Measurements from ENCODE around the gene RUNX3.

Gene RUNX3

DNA sequence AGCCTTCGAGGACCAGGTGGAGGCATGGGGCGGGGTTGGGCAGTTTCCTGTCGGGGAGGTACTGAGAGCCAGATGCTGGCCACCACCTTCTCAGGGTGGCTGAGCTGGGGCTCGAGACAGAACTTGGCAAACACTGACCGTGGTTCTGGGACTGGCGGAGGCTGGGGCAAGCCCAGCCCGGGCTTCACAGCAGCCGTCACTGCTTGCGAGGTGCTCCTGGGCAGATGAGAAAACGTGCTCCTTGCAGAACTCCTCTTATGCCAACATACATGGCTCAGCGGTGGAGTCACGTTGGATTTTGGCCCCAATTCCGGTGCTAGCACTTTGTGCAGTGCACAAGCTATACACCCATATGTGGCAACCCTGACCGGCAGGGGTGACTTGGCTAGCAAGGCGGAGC is 69.2 kb downstream of the RUNX3 start:
- DNase-seq, result no peak

DNA sequence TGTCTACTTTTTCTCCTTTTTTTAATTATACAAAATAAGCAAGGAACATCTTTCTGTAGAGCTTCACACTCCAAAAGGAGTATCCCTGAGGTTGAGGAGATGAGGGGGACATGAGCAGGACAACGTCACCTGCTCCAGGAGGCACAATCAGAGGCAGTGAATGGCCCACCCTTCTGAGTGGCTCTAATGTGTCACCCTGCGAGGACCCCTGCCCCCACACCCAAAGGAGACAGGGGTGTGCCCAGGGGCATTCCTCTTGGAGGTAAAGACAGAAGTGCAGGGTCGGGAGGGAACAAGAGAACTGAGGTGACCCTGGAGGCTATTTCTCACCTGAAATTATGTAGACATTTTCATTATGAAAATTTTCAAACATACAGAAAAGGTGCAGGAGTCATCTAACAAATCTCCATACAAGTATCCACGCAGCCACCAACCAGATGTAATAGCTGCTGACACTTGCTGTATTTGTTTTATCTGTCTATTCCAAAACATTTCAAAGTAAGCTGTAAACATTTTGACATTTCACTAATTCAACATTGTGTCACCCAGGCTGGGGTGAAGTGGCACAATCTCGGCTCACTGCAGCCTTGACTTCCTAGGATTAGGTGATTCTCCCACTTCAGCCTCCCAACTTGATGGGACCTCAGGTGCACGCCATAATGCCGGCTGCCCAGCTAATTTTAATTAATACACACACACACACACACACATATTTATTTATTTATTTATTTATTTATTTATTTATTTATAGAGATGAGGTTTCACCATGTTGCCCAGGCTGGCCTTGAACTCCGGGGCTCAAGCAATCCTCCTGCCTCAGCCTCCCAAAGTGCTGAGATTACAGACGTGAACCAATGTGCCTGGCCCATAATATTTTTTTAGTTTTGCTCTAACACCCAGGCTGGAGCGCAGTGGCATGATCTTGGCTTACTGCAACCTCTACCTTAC is 70.7 kb downstream of the RUNX3 start:
- no peak for DNase-seq

DNA sequence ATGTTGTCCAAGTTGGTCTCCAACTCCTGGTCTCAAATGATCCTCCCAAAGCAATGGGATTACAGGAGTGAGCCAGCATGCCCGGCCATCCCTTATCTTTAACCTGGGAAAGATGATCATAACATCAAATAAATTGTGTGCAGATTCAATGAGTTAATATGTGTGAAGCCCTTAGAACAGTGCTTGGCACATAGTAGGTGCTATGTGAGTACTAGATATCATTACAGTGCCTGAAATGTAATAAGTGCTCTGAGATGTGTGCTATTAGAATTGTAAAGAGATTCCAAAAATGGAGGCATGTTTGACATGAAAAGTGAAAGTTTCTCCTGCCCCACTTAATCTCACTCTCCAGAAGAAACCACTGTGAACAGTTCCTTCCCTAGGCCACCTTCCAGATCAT is 71.8 kb downstream of the RUNX3 start:
- no peak for DNase-seq

DNA sequence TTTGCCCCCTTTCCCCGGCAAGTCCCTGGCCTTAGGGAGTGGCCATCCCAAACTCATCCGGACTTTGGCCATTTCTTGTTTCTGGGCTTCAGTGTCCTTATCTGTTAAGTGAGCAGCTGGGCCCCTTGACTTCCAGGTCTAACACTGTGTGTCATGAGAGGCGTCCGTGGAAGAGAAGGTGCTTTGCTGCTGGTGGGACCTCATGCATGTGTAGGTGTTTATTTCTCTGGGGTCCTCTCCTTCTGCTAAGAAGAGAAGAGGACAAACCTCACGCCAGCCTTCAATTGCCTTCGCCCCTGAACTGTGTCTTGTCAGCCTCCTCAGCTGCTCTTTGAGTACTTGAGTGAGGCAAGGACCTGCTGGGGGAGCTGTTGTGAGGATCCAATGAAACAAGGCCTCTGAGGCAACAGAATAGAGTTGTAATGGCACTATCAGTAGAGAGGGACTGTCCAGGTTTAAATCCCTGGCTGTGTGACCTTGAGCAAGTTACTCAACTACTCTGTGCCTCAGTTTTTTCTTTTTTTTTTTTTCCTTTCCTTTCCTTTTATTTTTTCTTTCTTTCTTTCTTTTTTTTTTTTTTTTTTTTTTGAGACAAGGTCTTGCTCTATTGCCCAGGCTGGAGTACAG is 72.5 kb downstream of the RUNX3 start:
- no peak for DNase-seq

DNA sequence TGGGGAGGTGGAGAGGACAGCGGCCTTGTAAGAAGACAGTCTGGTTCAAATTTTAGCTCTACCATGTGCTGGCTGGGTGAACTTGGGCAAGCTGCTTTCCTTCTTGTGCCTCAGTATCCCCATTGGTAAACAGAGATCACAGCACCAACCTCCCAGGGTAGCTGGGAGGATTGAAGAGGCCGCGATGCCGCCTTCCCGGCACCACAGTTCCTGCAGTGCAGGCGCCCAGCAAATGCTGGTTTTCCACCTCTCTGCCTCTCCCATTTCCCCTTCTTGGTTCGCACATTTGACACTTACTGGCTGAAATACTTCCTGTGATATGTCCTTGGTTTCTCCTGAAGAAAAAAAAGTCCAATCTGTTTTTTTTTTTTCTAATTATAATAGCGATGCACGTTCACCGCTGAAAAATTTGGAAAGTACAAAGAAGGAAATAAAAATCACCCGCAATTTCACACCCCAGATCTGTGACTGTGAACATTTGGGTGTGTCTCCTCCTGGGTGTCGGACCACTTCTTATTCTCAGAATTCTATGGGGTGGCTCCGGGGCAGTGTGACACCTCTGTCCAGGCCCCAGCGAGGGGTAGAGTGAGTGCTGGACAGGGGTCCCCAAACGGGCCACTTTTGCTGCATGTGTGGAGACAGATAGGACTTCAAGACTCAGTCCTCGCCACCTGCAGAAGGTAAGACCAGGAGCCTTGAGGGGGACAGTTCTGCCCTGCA is 73.1 kb downstream of the RUNX3 start:
- no peak for DNase-seq

DNA sequence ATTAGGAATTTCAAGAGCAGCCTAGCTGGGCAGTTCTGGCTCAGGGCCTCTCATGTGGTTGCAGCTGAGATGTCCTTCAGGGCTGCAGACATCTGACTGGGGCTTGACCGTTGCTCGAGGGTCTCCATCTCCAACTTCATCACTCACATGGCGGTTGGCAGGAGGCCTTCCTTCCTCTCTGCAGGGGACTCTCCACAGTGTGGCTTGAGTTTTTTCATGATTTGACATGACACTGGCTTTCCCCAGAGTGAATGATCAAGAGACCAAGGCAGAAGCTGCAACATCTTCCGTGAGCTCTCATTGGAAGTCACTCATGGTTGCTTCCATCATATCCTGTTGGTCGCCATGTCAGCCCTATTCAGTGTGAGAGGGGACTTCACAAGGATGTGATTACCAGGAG is 74.6 kb downstream of the RUNX3 start:
- DNase-seq, result no peak

DNA sequence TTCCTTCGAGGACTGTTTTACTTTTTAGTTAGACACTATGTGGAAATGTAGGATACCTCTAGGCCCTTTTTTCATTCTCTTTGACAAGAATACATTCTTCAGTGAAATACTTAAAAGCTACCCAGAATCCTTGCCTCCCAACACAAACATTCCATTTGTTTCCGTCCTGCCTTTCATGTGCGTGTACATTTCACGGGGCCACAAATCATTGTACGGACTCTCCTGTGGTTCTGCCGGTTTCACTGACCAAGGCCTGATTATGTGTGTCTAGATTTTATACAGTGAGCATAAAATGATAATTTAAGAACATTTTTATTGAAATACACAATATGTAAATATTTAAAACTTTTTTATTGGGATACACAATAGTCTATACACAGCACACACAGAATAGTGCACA is 76.4 kb downstream of the RUNX3 start:
- no peak for DNase-seq

DNA sequence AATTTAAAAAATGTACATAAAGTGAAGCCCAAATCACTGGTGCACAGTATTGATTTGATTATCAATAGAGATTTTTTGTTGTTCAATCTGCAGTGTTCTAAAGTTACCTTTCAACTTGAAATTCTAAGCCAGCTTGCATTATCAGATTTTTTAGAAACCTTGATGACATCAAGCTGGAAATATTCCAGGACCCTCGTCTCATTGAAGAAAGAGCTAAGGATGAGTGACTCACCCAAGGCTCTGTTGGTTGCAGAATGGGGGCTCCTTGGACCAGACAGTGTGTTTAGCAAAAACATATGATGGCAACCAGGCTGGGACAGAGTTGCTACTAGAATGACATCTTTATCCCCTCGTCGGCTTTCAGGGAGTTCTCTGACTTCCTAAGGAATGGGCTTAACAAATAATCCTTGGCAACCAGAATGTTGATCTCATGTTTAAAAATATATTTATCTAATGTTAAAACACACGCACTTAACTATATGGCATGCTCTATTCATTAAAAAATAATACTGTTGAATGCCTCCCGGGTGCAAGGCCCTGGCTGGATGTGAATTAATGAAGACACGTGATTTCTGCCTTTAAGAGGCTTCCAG is 79.7 kb downstream of the RUNX3 start:
- DNase-seq, result no peak

DNA sequence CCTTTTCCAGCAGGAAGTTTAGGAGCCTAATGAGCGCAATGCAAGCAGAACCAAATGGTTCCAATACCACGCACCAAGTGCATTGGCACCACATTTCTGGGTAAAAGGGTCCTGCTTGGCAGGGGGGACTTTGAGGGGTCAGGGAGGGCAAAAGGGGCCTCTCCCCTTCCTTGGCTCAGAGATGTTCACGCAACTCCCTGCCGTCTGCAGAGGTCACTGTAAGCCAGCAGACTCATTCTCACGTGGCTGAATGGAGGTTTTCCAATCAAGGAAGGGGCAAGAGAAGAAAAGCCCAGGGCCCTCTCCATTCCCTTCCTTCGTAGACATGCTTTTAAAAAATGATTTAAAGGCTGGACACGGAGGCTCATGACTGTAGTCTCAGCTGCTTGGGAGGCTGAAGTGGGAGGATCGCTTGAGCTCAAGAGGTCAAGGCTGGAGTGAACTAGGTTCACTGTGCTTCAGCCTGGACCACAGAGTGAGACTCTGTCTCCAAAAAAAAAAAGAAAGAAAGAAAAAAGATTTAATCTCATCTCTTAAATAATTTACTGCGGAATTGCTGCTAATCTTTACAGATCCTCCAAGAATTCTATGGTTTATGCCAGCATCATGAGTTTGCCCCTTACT is 80.3 kb downstream of the RUNX3 start:
- DNase-seq, result no peak

Data from left hindlimb (tissue), 1 donor.